OCI-LY1 (cell line): ENCODE results near the gene LIPT1.

Experiments used
- CTCF ChIP-seq: fragments of 200-600 bp; sonication (generic), shearing (Covaris generic); IDR thresholded peaks from 2 replicates; pipeline ENCODE4 v1.5.1; 2017; ENCODE audit warnings: mild to moderate bottlenecking, antibody characterized with exemption, low read length, moderate library complexity, mixed read lengths
- EZH2 ChIP-seq: fragments of 200-600 bp; sonication (generic), shearing (Covaris generic); IDR thresholded peaks from 2 replicates; pipeline ENCODE4 v1.8.0; 2017; ENCODE audit warnings: borderline replicate concordance, mixed run types, mild to moderate bottlenecking, antibody characterized with exemption, low read length, moderate library complexity, mixed read lengths

DNA sequence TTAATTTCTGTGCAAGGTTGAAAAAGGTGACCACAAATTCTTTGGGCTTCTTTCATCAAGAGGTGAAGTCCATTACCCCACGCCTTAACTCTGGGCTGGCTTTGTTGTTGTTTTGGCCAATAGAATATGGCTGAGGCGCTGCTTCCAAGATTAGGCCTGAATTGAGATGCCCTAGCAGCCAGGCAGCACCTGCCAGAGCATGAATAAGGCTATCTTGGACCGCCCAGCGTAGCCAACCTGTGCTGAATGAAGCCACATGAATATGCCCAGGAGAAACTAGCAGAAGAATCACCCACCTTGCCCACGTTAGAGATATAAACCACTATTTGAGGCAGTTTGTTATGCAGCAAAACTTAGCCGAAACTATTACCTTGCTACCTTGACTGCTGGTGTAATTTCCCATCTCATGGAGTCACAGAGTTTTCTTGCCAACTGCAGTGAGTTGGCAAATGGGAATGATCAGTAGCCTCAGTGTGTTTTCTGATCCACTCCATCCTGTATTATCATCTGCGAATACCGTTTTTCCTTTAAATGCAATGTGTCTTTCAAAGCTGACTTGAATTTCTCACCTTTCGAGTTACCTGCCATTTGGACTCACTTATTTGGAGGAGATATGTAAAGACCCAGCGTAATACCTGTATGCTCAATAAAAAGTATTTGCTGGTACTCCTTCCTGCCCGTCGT lies 704 bp upstream of the LIPT1 start:
- TF ChIP-seq CTCF (no peak), EZH2 (no peak)
